H1 (cell line): ENCODE data around the gene CYB561. TPM values are rescaled to one million over a fixed set of nuclear protein-coding genes. Genes with fewer than 3 reads are reported as not detected.

Source experiments
- CTCF ChIA-PET: fragments of 300-600 bp; sonication (Branson Sonifier 250); formaldehyde crosslinking; loops from one replicate; lab custom pipeline; 2021; ENCODE audit not compliant: partially characterized antibody; lab: Charles Lee
- POLR2A ChIA-PET: fragments of 300-600 bp; sonication (Branson Sonifier 250); formaldehyde crosslinking; loops from one replicate; lab custom pipeline; 2021; ENCODE audit warnings: inconsistent platforms; ENCODE audit not compliant: partially characterized antibody; lab: Charles Lee
- DNase-seq, 2 experiments: peaks; one replicate each; pipeline versions ENCODE4 v3.0.0 to v3.0.0-alpha.2; 2010 to 2022; ENCODE audit warnings: low spot score in 2 of 2, low read depth in 1 of 2, mixed read lengths in 1 of 2
- FAIRE-seq: peaks from 2 replicates; lab custom pipeline; 2011; peaks lifted over from hg19 to GRCh38; lab: Jason Lieb, UNC
- H2AFZ ChIP-seq: 2 replicates; pipeline ENCODE4 v1.8.1; 2012; ENCODE audit warnings: low read length, inconsistent platforms
- H2AK5ac ChIP-seq: 2 replicates; pipeline ENCODE4 v1.6.1; 2013; ENCODE audit warnings: low read depth, low read length
- H2BK120ac ChIP-seq: replicated peaks from 2 replicates; pipeline ENCODE3; 2013; ENCODE audit warnings: low read depth, low read length, inconsistent platforms
- H2BK12ac ChIP-seq: 2 replicates; pipeline ENCODE4 v1.6.1; 2013; ENCODE audit warnings: low read depth, low read length
- H2BK15ac ChIP-seq: 2 replicates; pipeline ENCODE4 v1.6.1; 2013; ENCODE audit warnings: low read length
- H2BK20ac ChIP-seq: 2 replicates; pipeline ENCODE4 v1.6.1; 2013; ENCODE audit warnings: low read length
- H2BK5ac ChIP-seq: 2 replicates; pipeline ENCODE4 v1.6.1; 2013; ENCODE audit warnings: low read depth, low read length
- H3K14ac ChIP-seq: 2 replicates; pipeline ENCODE4 v1.6.1; 2013; ENCODE audit warnings: inconsistent platforms; ENCODE audit not compliant: insufficient read length
- H3K18ac ChIP-seq: 2 replicates; pipeline ENCODE4 v1.6.1; 2013; ENCODE audit warnings: low read length; ENCODE audit errors: extremely low read depth
- H3K23ac ChIP-seq: 2 replicates; pipeline ENCODE4 v1.6.1; 2013; ENCODE audit warnings: inconsistent platforms; ENCODE audit not compliant: insufficient read length
- H3K23me2 ChIP-seq: 2 replicates; pipeline ENCODE4 v1.6.1; 2013; ENCODE audit warnings: low read depth, low read length
- H3K27ac ChIP-seq: 2 replicates; pipeline ENCODE4 v1.6.1; 2011; ENCODE audit warnings: low read depth, low read length, inconsistent platforms
- H3K27me3 ChIP-seq, 4 experiments: replicated peaks in 1 of 4; 1 replicate in 1 of 4; 2 replicates in 3 of 4; pipeline versions ENCODE4 v1.6.1 to v1.8.1; 2011 to 2013; ENCODE audit warnings: low read length in 3 of 4, mild to moderate bottlenecking in 3 of 4, inconsistent platforms in 2 of 4, mixed read lengths in 2 of 4, moderate library complexity in 1 of 4; ENCODE audit not compliant: control insufficient read depth in 3 of 4, insufficient read depth in 3 of 4; ENCODE audit errors: extremely low read depth in 1 of 4
- H3K36me3 ChIP-seq, 4 experiments: 2 replicates each; pipeline versions ENCODE4 v1.6.1 to v1.8.1; 2011 to 2013; ENCODE audit warnings: mild to moderate bottlenecking in 4 of 4, low read length in 3 of 4, moderate library complexity in 2 of 4, control low read depth in 1 of 4, inconsistent platforms in 1 of 4; ENCODE audit not compliant: insufficient read depth in 4 of 4, control insufficient read depth in 2 of 4
- H3K4ac ChIP-seq: replicated peaks from 2 replicates; pipeline ENCODE3; 2013; ENCODE audit warnings: low read length, low read depth, mixed read lengths, inconsistent platforms; ENCODE audit not compliant: insufficient read length
- H3K4me1 ChIP-seq, 4 experiments: replicated peaks in 1 of 4; 1 replicate in 1 of 4; 2 replicates in 3 of 4; pipeline versions ENCODE4 v1.6.1 to v1.8.1; 2011 to 2013; ENCODE audit warnings: low read length in 3 of 4, inconsistent platforms in 2 of 4, mixed read lengths in 1 of 4; ENCODE audit not compliant: insufficient read depth in 4 of 4, control insufficient read depth in 3 of 4
- H3K4me2 ChIP-seq, 2 experiments: 2 replicates each; pipeline versions ENCODE4 v1.6.1 to v1.8.1; 2011 to 2013; ENCODE audit warnings: low read depth in 2 of 2, low read length in 2 of 2, control low read depth in 1 of 2, inconsistent platforms in 1 of 2, mild to moderate bottlenecking in 1 of 2; ENCODE audit not compliant: insufficient read depth in 1 of 2
- H3K4me3 ChIP-seq, 4 experiments: fragments of 200-600, 300-600 bp in 1 of 4; sonication (generic), shearing (Covaris generic), sonication (Bioruptor Twin) in 1 of 4; 2 replicates each; pipeline versions ENCODE4 v1.5.1 to v1.8.1; 2011 to 2016; ENCODE audit warnings: low read length in 4 of 4, low read depth in 3 of 4, control low read depth in 2 of 4, inconsistent platforms in 2 of 4, mild to moderate bottlenecking in 2 of 4, mixed read lengths in 1 of 4, moderate library complexity in 1 of 4; ENCODE audit not compliant: insufficient read depth in 2 of 4; ENCODE audit errors: extremely low read depth in 1 of 4
- H3K56ac ChIP-seq: replicated peaks from 2 replicates; pipeline ENCODE3; 2013; ENCODE audit warnings: low read depth, mild to moderate bottlenecking, mixed read lengths, low read length, inconsistent platforms; ENCODE audit not compliant: insufficient read length
- H3K79me1 ChIP-seq: 2 replicates; pipeline ENCODE4 v1.6.1; 2013; ENCODE audit warnings: low read depth, low read length, control low read depth
- H3K79me2 ChIP-seq, 2 experiments: 2 replicates each; pipeline versions ENCODE4 v1.6.1 to v1.8.1; 2012 to 2013; ENCODE audit warnings: low read length in 2 of 2, mild to moderate bottlenecking in 2 of 2, inconsistent platforms in 1 of 2; ENCODE audit not compliant: insufficient read depth in 2 of 2, control insufficient read depth in 1 of 2
- H3K9ac ChIP-seq, 4 experiments: replicated peaks in 1 of 4; 1 replicate in 1 of 4; 2 replicates in 3 of 4; pipeline versions ENCODE4 v1.6.1 to v1.8.1; 2011 to 2013; ENCODE audit warnings: low read depth in 3 of 4, low read length in 3 of 4, control low read depth in 2 of 4, mild to moderate bottlenecking in 2 of 4, moderate library complexity in 2 of 4, inconsistent platforms in 1 of 4; ENCODE audit errors: extremely low read depth in 1 of 4
- H3K9me3 ChIP-seq, 2 experiments: 2 replicates each; pipeline versions ENCODE4 v1.6.1 to v1.8.1; 2012 to 2013; ENCODE audit warnings: mild to moderate bottlenecking in 2 of 2, moderate library complexity in 2 of 2, control low read depth in 1 of 2, inconsistent platforms in 1 of 2, low read depth in 1 of 2, low read length in 1 of 2, mixed read lengths in 1 of 2; ENCODE audit not compliant: insufficient read depth in 2 of 2
- H4K20me1 ChIP-seq, 2 experiments: replicated peaks in 1 of 2; 2 replicates each; pipeline versions ENCODE3 to v1.8.1; 2011 to 2013; ENCODE audit warnings: inconsistent platforms in 2 of 2, low read length in 2 of 2, mild to moderate bottlenecking in 1 of 2; ENCODE audit not compliant: insufficient read depth in 2 of 2, control insufficient read depth in 1 of 2
- H4K5ac ChIP-seq: 2 replicates; pipeline ENCODE4 v1.6.1; 2013; ENCODE audit warnings: low read length, low read depth, mixed read lengths, inconsistent platforms; ENCODE audit not compliant: insufficient read length
- H4K8ac ChIP-seq: 2 replicates; pipeline ENCODE4 v1.8.0; 2013; ENCODE audit warnings: mild to moderate bottlenecking, moderate library complexity, low read length, inconsistent platforms; ENCODE audit not compliant: insufficient read depth; ENCODE audit errors: extremely low read depth
- H4K91ac ChIP-seq: replicated peaks from 2 replicates; pipeline ENCODE3; 2013; ENCODE audit warnings: low read length, mixed read lengths, inconsistent platforms; ENCODE audit not compliant: insufficient read length
- EZH2 ChIP-seq: fragments of 200-600 bp; sonication (generic); IDR thresholded peaks from 2 replicates; pipeline ENCODE4 v1.7.1; 2012; ENCODE audit warnings: low read depth, mild to moderate bottlenecking, moderate library complexity, low read length, inconsistent platforms; ENCODE audit not compliant: severe bottlenecking
- KDM1A ChIP-seq: fragments of 200-600, 300-600 bp; sonication (generic); IDR thresholded peaks from 2 replicates; pipeline ENCODE4 v1.7.1; 2016; ENCODE audit warnings: mild to moderate bottlenecking, low read length, borderline replicate concordance
- MAX ChIP-seq: IDR thresholded peaks from 2 replicates; pipeline ENCODE4 v1.6.1; 2012; ENCODE audit warnings: inconsistent platforms
- SP1 ChIP-seq: IDR thresholded peaks from 2 replicates; pipeline ENCODE4 v1.6.1; 2011; ENCODE audit warnings: low read depth, low read length
- SP2 ChIP-seq: IDR thresholded peaks from 2 replicates; pipeline ENCODE4 v1.6.1; 2012; ENCODE audit warnings: mild to moderate bottlenecking, low read length, inconsistent platforms
- TEAD4 ChIP-seq: IDR thresholded peaks from 2 replicates; pipeline ENCODE4 v1.6.1; 2012; ENCODE audit warnings: low read depth, low read length, inconsistent platforms, mixed read lengths
- WGBS, 2 experiments: shearing (Covaris generic) in 1 of 2; methylation state at CpG; one replicate each; pipeline versions ENCODE4 v1.1.6 to v1.1.7; 2013 to 2015; ENCODE audit warnings: low lambda C conversion rate in 2 of 2, mixed read lengths in 2 of 2, inconsistent platforms in 1 of 2, low coverage in 1 of 2, missing lambda C conversion rate in 1 of 2; ENCODE audit not compliant: insufficient replicate concordance in 2 of 2, insufficient coverage in 1 of 2, insufficient read length in 1 of 2; ENCODE audit errors: extremely low coverage in 1 of 2, missing lambda C conversion rate in 1 of 2; 5-methylcytosine and 5-hydroxymethylcytosine counted together
- polyA plus RNA-seq, 7 experiments: library from polyadenylated mRNA; depleted of rRNA in 3 of 7; stranded (reverse) in 5 of 7; unstranded in 2 of 7; fragments of >200 nt in 5 of 7; fragments of 200-250 nt in 2 of 7; gene quantifications; 1 replicate in 5 of 7; 2 replicates in 1 of 7; 4 replicates in 1 of 7; pipeline versions ENCODE4 v1.2.1 to v1.2.3, GENCODE V29; 2011 to 2013; ENCODE audit warnings: missing spikeins in 2 of 7, mixed read lengths in 2 of 7
- total RNA-seq: library from RNA; stranded (reverse); fragmentation: NEBNext Ultra II Directional; extraction: Animal tissue kit (Norgen Biotek cat#: 25700); gene quantifications from 2 replicates; pipeline ENCODE4 v1.2.1, GENCODE V29; 2021

CYB561 gene
- total and polyA plus RNA-seq, 2 of the 8 experiments (the other 6 are each of a cell fraction or from before 2014, with no cell fraction given): 19.7 to 23.4 TPM

- no peak overlapping the region for H4K5ac ChIP-seq
- no peak overlapping the region for H2BK15ac ChIP-seq
- WGBS, 2 experiments: 84% methylated on average over 6 of the region's 6 CpGs; no CpG with 5 or more reads in 1 of the 2 experiments
- H2BK5ac ChIP-seq: no peak overlapping the region
- no peaks in the 10 kb centered on the region for H3K79me1 ChIP-seq
- no peak overlapping the region for H3K18ac ChIP-seq
- H3K56ac ChIP-seq: no peak overlapping the region
- no peak overlapping the region for H3K4me2 ChIP-seq
- no peak overlapping the region for H2AK5ac ChIP-seq
- H2AFZ ChIP-seq: no peak overlapping the region
- no peaks in the 10 kb centered on the region for H3K79me2 ChIP-seq
- H4K20me1 ChIP-seq: no peaks in the 10 kb centered on the region
- no peaks in the 10 kb centered on the region for H3K9me3 ChIP-seq
- no peak overlapping the region for H3K14ac ChIP-seq
- H3K23me2 ChIP-seq: no peaks in the 10 kb centered on the region
- H4K8ac ChIP-seq: no peak overlapping the region
- peaks cover 0 to 1% (median 0%) of the 10 kb centered on the region in 4 experiments; a peak in 1 of 7 replicates for H3K27me3 ChIP-seq
- no peak overlapping the region for H2BK120ac ChIP-seq
- H3K27ac ChIP-seq: no peak overlapping the region
- FAIRE-seq: no peak
- H3K23ac ChIP-seq: no peak overlapping the region
- no peak overlapping the region for H2BK12ac ChIP-seq
- H3K4me3 ChIP-seq: no peak overlapping the region
- no peak overlapping the region for H3K4ac ChIP-seq
- DNase-seq: no peak
- H3K36me3 ChIP-seq: no peaks in the 10 kb centered on the region
- no peak overlapping the region for H3K9ac ChIP-seq
- peaks cover 0 to 3% (median 1%) of the 10 kb centered on the region in 4 experiments; a peak in 1 of 7 replicates for H3K4me1 ChIP-seq
- H2BK20ac ChIP-seq: no peak overlapping the region
- CTCF ChIA-PET: interaction anchor here (0.7 to 1.4 kb wide), 3 partner anchors 9 to 313 kb away, joined by 3 to 5 read pairs (median 4); no protein-coding TSS in a partner anchor
- POLR2A ChIA-PET: no interaction called here
- H4K91ac ChIP-seq: no peak overlapping the region
- TF ChIP-seq KDM1A (no peak), EZH2 (no peak), SP1 (no peak), TEAD4 (no peak), SP2 (no peak), MAX (no peak)
These were observed 50.9 kb downstream of the CYB561 start for GRCh38 chr17:63395075-63395805.
